ENCODE measurements around the gene SP110.

- TF ChIP-seq EP300 (IDR thresholded peaks at IDR 0.05) (no peak), POLR2AphosphoS5 (IDR thresholded peaks at IDR 0.05) (no peak), CTCF (IDR thresholded peaks at IDR 0.05) (no peak), POLR2A (IDR thresholded peaks at IDR 0.05) (no peak)
Measured at GRCh38 chr2:230230496-230231200, 10.9 kb upstream of the SP110 start.

All from upper lobe of left lung (tissue), 4 donors.